ENCODE measurements around the gene OR9Q2. TPM values are rescaled to one million over a fixed set of nuclear protein-coding genes. Genes with fewer than 3 reads are reported as not detected.

The OR9Q2 gene
- total RNA-seq = not detected

- ATAC-seq (replicated peaks in 1 of 2) (no peak), DNase-seq (no peak)
- Mint-ChIP-seq H3K27me3 (ENCODE audit: low read depth) (no peaks in the 10 kb centered on the region), H3K36me3 (ENCODE audit: insufficient read depth in 2 of 2) (no peaks in the 10 kb centered on the region), H3K4me3 (no peak within 1 kb of the TSS), H3K9me3 (no peaks in the 10 kb centered on the region), H3K4me1 (ENCODE audit: low read depth) (no peaks in the 10 kb centered on the region), H3K27ac (no peak within 1 kb of the TSS)
These were observed at the start of gene OR9Q2 for GRCh38 chr11:58188770-58189169. TSS of gene OR9Q2 (plus strand) at chr11:58189070. CDS start at chr11:58190491, 1,421 bp downstream.

GRCh38 chr11:58142761-58143160 lies 46.1 kb upstream of the OR9Q2 start:
- no peak for DNase-seq
- H3K4me3 Mint-ChIP-seq = no peak overlapping the region

GRCh38 chr11:58152781-58153180 lies 36.1 kb upstream of the OR9Q2 start:
- H3K27me3 Mint-ChIP-seq (ENCODE audit: low read depth) = peaks cover 13% of the 10 kb centered on the region
- H3K27ac Mint-ChIP-seq = no peak overlapping the region
- H3K9me3 Mint-ChIP-seq = no peaks in the 10 kb centered on the region
- DNase-seq (no peak), ATAC-seq (replicated peaks in 1 of 2) (no peak)
- H3K4me1 Mint-ChIP-seq (ENCODE audit: low read depth) = no peaks in the 10 kb centered on the region
- H3K36me3 Mint-ChIP-seq (ENCODE audit: insufficient read depth in 2 of 2) = no peaks in the 10 kb centered on the region
- H3K4me3 Mint-ChIP-seq = no peak overlapping the region

More at GRCh38 chr11:58142761-58143160, 46.1 kb upstream of the OR9Q2 start:
- Mint-ChIP-seq H3K36me3 (ENCODE audit: insufficient read depth in 2 of 2) (peaks cover 0 to 1% of the 10 kb centered on the region in 2 donors), H3K4me1 (ENCODE audit: low read depth) (no peaks in the 10 kb centered on the region), H3K27ac (no peak overlapping the region), H3K9me3 (peaks cover 1 to 2% of the 10 kb centered on the region in 2 donors), H3K27me3 (ENCODE audit: low read depth) (peaks cover 21% of the 10 kb centered on the region)
- no peak for ATAC-seq (replicated peaks in 1 of 2)

- ATAC-seq (replicated peaks in 1 of 2) (no peak), DNase-seq (no peak)
- no peaks in the 10 kb centered on the region for H3K27me3 Mint-ChIP-seq (ENCODE audit: low read depth)
- no peaks in the 10 kb centered on the region for H3K4me1 Mint-ChIP-seq (ENCODE audit: low read depth)
- no peaks in the 10 kb centered on the region for H3K9me3 Mint-ChIP-seq
- H3K27ac Mint-ChIP-seq = no peak overlapping the region
- no peak overlapping the region for H3K4me3 Mint-ChIP-seq
- no peaks in the 10 kb centered on the region for H3K36me3 Mint-ChIP-seq (ENCODE audit: insufficient read depth in 2 of 2)
These were observed 24.5 kb upstream of the OR9Q2 start for GRCh38 chr11:58164389-58164788.

- DNase-seq = no peak
- ATAC-seq (replicated peaks in 1 of 2) = no peak
- no peaks in the 10 kb centered on the region for H3K9me3 Mint-ChIP-seq
- H3K4me1 Mint-ChIP-seq (ENCODE audit: low read depth) = no peaks in the 10 kb centered on the region
- H3K27ac Mint-ChIP-seq = no peak overlapping the region
- H3K4me3 Mint-ChIP-seq = no peak overlapping the region
- no peaks in the 10 kb centered on the region for H3K27me3 Mint-ChIP-seq (ENCODE audit: low read depth)
- no peaks in the 10 kb centered on the region for H3K36me3 Mint-ChIP-seq (ENCODE audit: insufficient read depth in 2 of 2)
These were observed 23.9 kb upstream of the OR9Q2 start for GRCh38 chr11:58164990-58165389.

- Mint-ChIP-seq H3K9me3 (no peaks in the 10 kb centered on the region), H3K4me1 (ENCODE audit: low read depth) (no peaks in the 10 kb centered on the region), H3K27ac (no peak overlapping the region), H3K36me3 (ENCODE audit: insufficient read depth in 2 of 2) (no peaks in the 10 kb centered on the region), H3K27me3 (ENCODE audit: low read depth) (no peaks in the 10 kb centered on the region), H3K4me3 (no peak overlapping the region)
- ATAC-seq (replicated peaks in 1 of 2) (no peak), DNase-seq (no peak)
These were observed 23.3 kb upstream of the OR9Q2 start for GRCh38 chr11:58165504-58166106.

- H3K9me3 Mint-ChIP-seq = no peaks in the 10 kb centered on the region
- no peak overlapping the region for H3K27ac Mint-ChIP-seq
- H3K4me1 Mint-ChIP-seq (ENCODE audit: low read depth) = no peaks in the 10 kb centered on the region
- no peak for DNase-seq
- ATAC-seq (replicated peaks in 1 of 2) = no peak
- no peak overlapping the region for H3K4me3 Mint-ChIP-seq
- H3K27me3 Mint-ChIP-seq (ENCODE audit: low read depth) = peaks cover 28% of the 10 kb centered on the region
- no peaks in the 10 kb centered on the region for H3K36me3 Mint-ChIP-seq (ENCODE audit: insufficient read depth in 2 of 2)
These were observed 11.3 kb upstream of the OR9Q2 start for GRCh38 chr11:58177409-58178054.

- H3K36me3 Mint-ChIP-seq (ENCODE audit: insufficient read depth in 2 of 2) = no peaks in the 10 kb centered on the region
- no peaks in the 10 kb centered on the region for H3K4me1 Mint-ChIP-seq (ENCODE audit: low read depth)
- peaks cover 28% of the 10 kb centered on the region for H3K27me3 Mint-ChIP-seq (ENCODE audit: low read depth)
- H3K9me3 Mint-ChIP-seq = no peaks in the 10 kb centered on the region
- ATAC-seq (replicated peaks in 1 of 2) (no peak), DNase-seq (no peak)
- no peak overlapping the region for H3K4me3 Mint-ChIP-seq
- H3K27ac Mint-ChIP-seq = no peak overlapping the region
These were observed 10.4 kb upstream of the OR9Q2 start for GRCh38 chr11:58178444-58178843.

- Mint-ChIP-seq H3K4me1 (ENCODE audit: low read depth) (no peaks in the 10 kb centered on the region), H3K27ac (no peak overlapping the region), H3K4me3 (no peak overlapping the region), H3K36me3 (ENCODE audit: insufficient read depth in 2 of 2) (no peaks in the 10 kb centered on the region), H3K9me3 (no peaks in the 10 kb centered on the region), H3K27me3 (ENCODE audit: low read depth) (peaks cover 28% of the 10 kb centered on the region)
- ATAC-seq (replicated peaks in 1 of 2) (no peak), DNase-seq (no peak)
These were observed 9.2 kb upstream of the OR9Q2 start for GRCh38 chr11:58179648-58180047.

- Mint-ChIP-seq H3K4me1 (ENCODE audit: low read depth) (no peaks in the 10 kb centered on the region), H3K27me3 (ENCODE audit: low read depth) (no peaks in the 10 kb centered on the region), H3K4me3 (no peak overlapping the region), H3K27ac (no peak overlapping the region), H3K9me3 (no peaks in the 10 kb centered on the region), H3K36me3 (ENCODE audit: insufficient read depth in 2 of 2) (no peaks in the 10 kb centered on the region)
- no peak for DNase-seq
- no peak for ATAC-seq (replicated peaks in 1 of 2)
These were observed 1.9 kb upstream of the OR9Q2 start for GRCh38 chr11:58186938-58187337.

GRCh38 chr11:58192229-58192628 lies 3.4 kb downstream of the OR9Q2 start:
- ATAC-seq (replicated peaks in 1 of 2) = no peak
- no peaks in the 10 kb centered on the region for H3K4me1 Mint-ChIP-seq (ENCODE audit: low read depth)
- no peaks in the 10 kb centered on the region for H3K27me3 Mint-ChIP-seq (ENCODE audit: low read depth)
- H3K9me3 Mint-ChIP-seq = peaks cover 0 to 2% of the 10 kb centered on the region in 2 donors
- H3K36me3 Mint-ChIP-seq (ENCODE audit: insufficient read depth in 2 of 2) = no peaks in the 10 kb centered on the region
- no peak overlapping the region for H3K4me3 Mint-ChIP-seq
- H3K27ac Mint-ChIP-seq = no peak overlapping the region
- DNase-seq = no peak

GRCh38 chr11:58193391-58193790 lies 4.5 kb downstream of the OR9Q2 start:
- no peaks in the 10 kb centered on the region for H3K27me3 Mint-ChIP-seq (ENCODE audit: low read depth)
- peaks cover 3% of the 10 kb centered on the region in 2 donors for H3K9me3 Mint-ChIP-seq
- no peaks in the 10 kb centered on the region for H3K4me1 Mint-ChIP-seq (ENCODE audit: low read depth)
- no peak overlapping the region for H3K4me3 Mint-ChIP-seq
- DNase-seq (no peak), ATAC-seq (replicated peaks in 1 of 2) (no peak)
- H3K27ac Mint-ChIP-seq = no peak overlapping the region
- H3K36me3 Mint-ChIP-seq (ENCODE audit: insufficient read depth in 2 of 2) = peaks cover 0 to 3% of the 10 kb centered on the region in 2 donors

- Mint-ChIP-seq H3K36me3 (ENCODE audit: insufficient read depth in 2 of 2) (peaks cover 0 to 3% of the 10 kb centered on the region in 2 donors), H3K9me3 (peaks cover 6% of the 10 kb centered on the region in 2 donors), H3K4me1 (ENCODE audit: low read depth) (no peaks in the 10 kb centered on the region), H3K27ac (no peak overlapping the region), H3K4me3 (no peak overlapping the region), H3K27me3 (ENCODE audit: low read depth) (peaks cover 7% of the 10 kb centered on the region)
- DNase-seq = no peak
- ATAC-seq (replicated peaks in 1 of 2) = no peak
These were observed 7.1 kb downstream of the OR9Q2 start for GRCh38 chr11:58195939-58196338.

GRCh38 chr11:58199271-58199670 lies 10.4 kb downstream of the OR9Q2 start:
- Mint-ChIP-seq H3K4me3 (no peak overlapping the region), H3K9me3 (peaks cover 6 to 9% of the 10 kb centered on the region in 2 donors), H3K4me1 (ENCODE audit: low read depth) (no peaks in the 10 kb centered on the region), H3K27ac (no peak overlapping the region), H3K27me3 (ENCODE audit: low read depth) (peaks cover 30% of the 10 kb centered on the region), H3K36me3 (ENCODE audit: insufficient read depth in 2 of 2) (peaks cover 0 to 3% of the 10 kb centered on the region in 2 donors)
- no peak for ATAC-seq (replicated peaks in 1 of 2)
- no peak for DNase-seq

All from activated T-cell treated with anti-CD3 and anti-CD28 coated beads, Interleukin-2, amount 50 U/mL, for 72 hours (primary cell).